A673 (cell line): ENCODE results near the gene STXBP5L. TPM values are rescaled to one million over a fixed set of nuclear protein-coding genes. Genes with fewer than 3 reads are reported as not detected.

Experiments
- BruUV-seq: library from RNA; stranded (reverse); fragments of 400-500 nt; replicated peaks from 2 replicates; lab custom pipeline; 2021; lab: Mats Ljungman, UMichigan
- CTCF ChIA-PET: fragments of 300-600 bp; sonication (Branson Sonifier 250); formaldehyde crosslinking; loops from one replicate; lab custom pipeline; 2022; ENCODE audit warnings: antibody characterized with exemption; lab: Charles Lee
- POLR2A ChIA-PET: fragments of 300-600 bp; sonication (Branson Sonifier 250); formaldehyde crosslinking; loops from one replicate; lab custom pipeline; 2022; ENCODE audit warnings: antibody characterized with exemption; ENCODE audit not compliant: low non-redundant PET; lab: Charles Lee
- DNase-seq: peaks from one replicate; pipeline ENCODE4 v3.0.0-alpha.2; 2015; ENCODE audit warnings: low spot score
- H3K27ac ChIP-seq: fragments of 200-600 bp; sonication (generic); 2 replicates; pipeline ENCODE4 v1.5.1; 2016; ENCODE audit warnings: mixed run types, low read depth, mild to moderate bottlenecking, mixed read lengths, antibody characterized with exemption, low read length; ENCODE audit not compliant: poor library complexity, severe bottlenecking
- H3K27me3 ChIP-seq: fragments of 200-600 bp; sonication (generic); replicated peaks from 2 replicates; pipeline ENCODE4 v1.6.1; 2017; ENCODE audit warnings: mixed run types, low read depth, mild to moderate bottlenecking, mixed read lengths, antibody characterized with exemption, low read length; ENCODE audit not compliant: insufficient read depth, poor library complexity
- H3K36me3 ChIP-seq: fragments of 200-600 bp; sonication (generic); 2 replicates; pipeline ENCODE4 v1.6.1; 2016; ENCODE audit warnings: mixed run types, mild to moderate bottlenecking, mixed read lengths, antibody characterized with exemption, low read length; ENCODE audit not compliant: insufficient read depth, poor library complexity, severe bottlenecking
- H3K4me1 ChIP-seq: fragments of 200-600 bp; sonication (generic); 2 replicates; pipeline ENCODE4 v1.6.1; 2017; ENCODE audit warnings: mixed run types, mild to moderate bottlenecking, mixed read lengths, antibody characterized with exemption, low read length; ENCODE audit not compliant: insufficient read depth, poor library complexity, severe bottlenecking
- H3K4me3 ChIP-seq: fragments of 200-600 bp; sonication (generic); 2 replicates; pipeline ENCODE4 v1.5.1; 2016; ENCODE audit warnings: low read depth, mixed run types, mild to moderate bottlenecking, mixed read lengths, low read length; ENCODE audit not compliant: poor library complexity, severe bottlenecking
- H3K9me3 ChIP-seq: fragments of 200-600 bp; sonication (generic); 2 replicates; pipeline ENCODE4 v1.6.1; 2016; ENCODE audit warnings: mixed run types, low read depth, mild to moderate bottlenecking, mixed read lengths, antibody characterized with exemption, low read length; ENCODE audit not compliant: poor library complexity, severe bottlenecking
- EZH2 ChIP-seq: fragments of 200-600 bp; sonication (generic); IDR thresholded peaks from 2 replicates; pipeline ENCODE4 v1.6.1; 2017; ENCODE audit warnings: borderline replicate concordance, low read depth, mild to moderate bottlenecking, mixed read lengths, antibody characterized with exemption, low read length; ENCODE audit not compliant: poor library complexity, severe bottlenecking
- intact Hi-C: fragments of 100-400 bp; cut with micrococcal nuclease; formaldehyde crosslinking; loops from one replicate; pipeline ENCODE4 v1.10.0; 2022; ENCODE audit not compliant: unreplicated experiment
- total RNA-seq: library from RNA; stranded (reverse); gene quantifications from 2 replicates; pipeline ENCODE4 v1.2.3, GENCODE V29; 2021
- TF ChIP-seq, protein P1 (sequence below): fragments of 300-800, 200-600 bp; sonication (generic); conservative IDR thresholded peaks from 2 replicates; pipeline ENCODE4 v1.5.1; 2017; ENCODE audit warnings: low read depth, mild to moderate bottlenecking, antibody characterized with exemption, low read length, moderate library complexity, mixed read lengths

STXBP5L gene
- total RNA-seq, 1 experiment from 2014 or later = not detected

DNA sequence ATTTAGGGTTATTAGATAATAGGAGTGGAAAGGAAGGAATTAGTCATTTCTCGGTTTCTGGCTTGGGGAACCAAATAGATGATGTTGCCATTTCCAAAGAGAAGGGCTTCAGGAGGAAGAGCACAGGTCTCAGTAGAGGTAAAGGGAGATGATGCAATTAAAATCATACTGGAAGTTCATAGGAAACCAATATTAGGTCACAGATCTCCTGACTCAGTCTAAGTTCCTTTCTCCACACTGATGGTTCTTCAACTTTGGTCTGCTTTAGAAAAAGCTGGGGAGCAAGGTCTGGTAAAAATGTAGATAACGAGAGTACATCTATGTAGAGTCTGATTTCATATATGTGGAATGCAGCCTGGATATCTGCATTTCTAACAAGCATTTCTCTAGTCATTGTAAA lies 506.9 kb downstream of the STXBP5L start:
- no peak for DNase-seq
- POLR2A ChIA-PET = no interaction called here
- Histone ChIP-seq H3K9me3 (no peaks in the 10 kb centered on the region), H3K4me1 (no peaks in the 10 kb centered on the region), H3K27ac (no peak overlapping the region), H3K27me3 (no peaks in the 10 kb centered on the region), H3K36me3 (no peaks in the 10 kb centered on the region), H3K4me3 (no peak overlapping the region)
- BruUV-seq = no TSS peak
- TF ChIP-seq EZH2 = no peak
- TF ChIP-seq, protein P1, sequence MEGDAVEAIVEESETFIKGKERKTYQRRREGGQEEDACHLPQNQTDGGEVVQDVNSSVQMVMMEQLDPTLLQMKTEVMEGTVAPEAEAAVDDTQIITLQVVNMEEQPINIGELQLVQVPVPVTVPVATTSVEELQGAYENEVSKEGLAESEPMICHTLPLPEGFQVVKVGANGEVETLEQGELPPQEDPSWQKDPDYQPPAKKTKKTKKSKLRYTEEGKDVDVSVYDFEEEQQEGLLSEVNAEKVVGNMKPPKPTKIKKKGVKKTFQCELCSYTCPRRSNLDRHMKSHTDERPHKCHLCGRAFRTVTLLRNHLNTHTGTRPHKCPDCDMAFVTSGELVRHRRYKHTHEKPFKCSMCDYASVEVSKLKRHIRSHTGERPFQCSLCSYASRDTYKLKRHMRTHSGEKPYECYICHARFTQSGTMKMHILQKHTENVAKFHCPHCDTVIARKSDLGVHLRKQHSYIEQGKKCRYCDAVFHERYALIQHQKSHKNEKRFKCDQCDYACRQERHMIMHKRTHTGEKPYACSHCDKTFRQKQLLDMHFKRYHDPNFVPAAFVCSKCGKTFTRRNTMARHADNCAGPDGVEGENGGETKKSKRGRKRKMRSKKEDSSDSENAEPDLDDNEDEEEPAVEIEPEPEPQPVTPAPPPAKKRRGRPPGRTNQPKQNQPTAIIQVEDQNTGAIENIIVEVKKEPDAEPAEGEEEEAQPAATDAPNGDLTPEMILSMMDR = no peak
- CTCF ChIA-PET = no interaction called here
- intact Hi-C loops = no loop called here

DNA sequence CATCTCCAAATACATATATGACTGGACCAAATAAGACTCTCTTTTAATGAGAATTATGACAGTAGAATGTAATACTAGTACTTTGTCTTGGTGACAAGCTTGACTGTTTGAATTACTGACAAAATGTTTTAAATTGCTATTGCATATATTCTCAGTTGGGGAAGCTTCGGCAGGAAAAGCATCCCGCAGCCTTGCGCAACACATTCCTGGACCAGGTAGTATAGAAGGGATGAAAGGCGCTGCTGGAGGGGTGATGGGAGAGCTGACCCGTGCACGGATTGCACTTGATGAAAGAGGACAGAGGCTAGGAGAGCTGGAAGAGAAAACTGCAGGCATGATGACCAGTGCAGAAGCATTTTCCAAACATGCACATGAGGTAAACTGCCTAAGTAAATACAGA lies 510.2 kb downstream of the STXBP5L start:
- H3K36me3 ChIP-seq = no peaks in the 10 kb centered on the region
- ChIA-PET CTCF (no interaction called here), POLR2A (no interaction called here)
- DNase-seq = no peak
- H3K27me3 ChIP-seq = no peaks in the 10 kb centered on the region
- H3K4me3 ChIP-seq = no peak overlapping the region
- H3K27ac ChIP-seq = no peak overlapping the region
- H3K9me3 ChIP-seq = no peaks in the 10 kb centered on the region
- BruUV-seq = no TSS peak
- TF ChIP-seq, protein P1 = no peak
- TF ChIP-seq EZH2 = no peak
- intact Hi-C loops = no loop called here
- no peaks in the 10 kb centered on the region for H3K4me1 ChIP-seq

DNA sequence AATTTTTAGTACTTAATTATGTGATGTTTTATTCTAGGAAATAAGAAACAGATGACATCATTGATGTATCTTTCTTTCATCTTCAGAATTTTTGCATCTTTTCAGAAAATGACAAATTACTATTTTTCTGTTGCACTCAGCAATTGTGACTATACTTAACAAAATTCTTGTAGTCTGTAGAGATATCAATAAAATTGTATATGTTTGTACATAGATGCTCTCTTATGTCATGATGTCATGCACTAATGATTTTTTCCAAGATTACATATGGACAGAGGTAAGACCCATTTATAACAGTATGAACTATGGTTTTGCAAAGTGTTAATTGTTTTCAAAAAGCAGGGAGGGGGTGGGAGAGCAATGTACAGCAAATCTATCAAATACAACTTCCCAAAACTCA lies 516.5 kb downstream of the STXBP5L start:
- no TSS peak for BruUV-seq
- H3K27me3 ChIP-seq = no peaks in the 10 kb centered on the region
- TF ChIP-seq EZH2 = no peak
- TF ChIP-seq, protein P1 = no peak
- no peaks in the 10 kb centered on the region for H3K4me1 ChIP-seq
- CTCF ChIA-PET = no interaction called here
- intact Hi-C loops = no loop called here
- H3K27ac ChIP-seq = no peak overlapping the region
- DNase-seq = no peak
- H3K4me3 ChIP-seq = no peak overlapping the region
- POLR2A ChIA-PET = no interaction called here
- no peaks in the 10 kb centered on the region for H3K9me3 ChIP-seq
- H3K36me3 ChIP-seq = no peaks in the 10 kb centered on the region
